ENCODE results near the gene CNNM4. TPM values are rescaled to one million over a fixed set of nuclear protein-coding genes. Genes with fewer than 3 reads are reported as not detected.
"Not testable (repeated sequence)": the region's sequence is repeated elsewhere in the genome, so short reads cannot be mapped to it uniquely, and the experiment has no call there.

CNNM4 gene
- total RNA-seq, 1 donor = 5.1 TPM

DNA sequence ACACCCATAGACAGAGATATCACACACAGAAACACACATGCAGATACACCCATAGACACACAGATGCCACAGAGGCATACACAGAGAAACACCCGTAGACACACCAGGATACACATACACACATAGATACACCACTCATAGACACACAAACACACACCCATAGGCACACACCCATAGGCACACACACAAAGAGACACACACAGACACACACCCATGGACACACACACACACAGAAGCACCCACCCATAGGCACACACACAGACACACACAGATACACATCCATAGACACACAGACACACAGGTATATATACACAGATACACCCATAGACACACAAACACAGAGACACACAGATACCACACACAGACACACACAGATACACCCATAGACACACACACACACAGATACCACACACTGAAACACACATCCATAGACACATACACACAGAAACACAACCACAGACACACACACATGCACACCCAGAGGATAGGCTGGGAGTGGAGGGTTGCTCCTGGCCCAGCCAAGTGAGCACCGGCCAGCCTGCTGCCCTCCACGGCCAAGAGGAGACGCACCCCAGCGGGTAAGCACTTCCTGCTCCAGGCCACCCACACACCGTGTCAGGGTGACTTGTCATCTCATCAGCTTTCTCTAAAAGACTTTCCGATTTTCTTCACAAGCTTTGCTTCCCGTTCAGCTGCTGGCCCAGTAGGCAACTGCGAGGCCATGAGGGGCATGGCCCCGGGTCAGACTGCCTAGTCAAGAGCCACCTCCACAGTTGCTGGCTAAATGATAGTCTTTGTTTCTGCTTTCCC lies 41.3 kb downstream of the CNNM4 start:
- no peaks in the 10 kb centered on the region for H3K36me3 ChIP-seq (ENCODE audit: insufficient read depth, low read length)
- H2AFZ ChIP-seq (ENCODE audit: low read length) = no peak overlapping the region
- no peaks in the 10 kb centered on the region for H3K4me1 ChIP-seq (ENCODE audit: insufficient read depth, low read length)
- TF ChIP-seq, protein P1, sequence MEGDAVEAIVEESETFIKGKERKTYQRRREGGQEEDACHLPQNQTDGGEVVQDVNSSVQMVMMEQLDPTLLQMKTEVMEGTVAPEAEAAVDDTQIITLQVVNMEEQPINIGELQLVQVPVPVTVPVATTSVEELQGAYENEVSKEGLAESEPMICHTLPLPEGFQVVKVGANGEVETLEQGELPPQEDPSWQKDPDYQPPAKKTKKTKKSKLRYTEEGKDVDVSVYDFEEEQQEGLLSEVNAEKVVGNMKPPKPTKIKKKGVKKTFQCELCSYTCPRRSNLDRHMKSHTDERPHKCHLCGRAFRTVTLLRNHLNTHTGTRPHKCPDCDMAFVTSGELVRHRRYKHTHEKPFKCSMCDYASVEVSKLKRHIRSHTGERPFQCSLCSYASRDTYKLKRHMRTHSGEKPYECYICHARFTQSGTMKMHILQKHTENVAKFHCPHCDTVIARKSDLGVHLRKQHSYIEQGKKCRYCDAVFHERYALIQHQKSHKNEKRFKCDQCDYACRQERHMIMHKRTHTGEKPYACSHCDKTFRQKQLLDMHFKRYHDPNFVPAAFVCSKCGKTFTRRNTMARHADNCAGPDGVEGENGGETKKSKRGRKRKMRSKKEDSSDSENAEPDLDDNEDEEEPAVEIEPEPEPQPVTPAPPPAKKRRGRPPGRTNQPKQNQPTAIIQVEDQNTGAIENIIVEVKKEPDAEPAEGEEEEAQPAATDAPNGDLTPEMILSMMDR (IDR thresholded peaks at IDR 0.05; ENCODE audit: extremely low read depth, low read depth, low read length) = no peak
- no peaks in the 10 kb centered on the region for H3K79me2 ChIP-seq (ENCODE audit: insufficient read depth, low read length)
- H3K27ac ChIP-seq (ENCODE audit: low read depth, low read length) = no peak overlapping the region
- no peak overlapping the region for H3K4me2 ChIP-seq (ENCODE audit: insufficient read depth, low read length)
- no peak overlapping the region for H3K4me3 ChIP-seq (ENCODE audit: insufficient read depth, low read length)
- peak; percentile 87 for DNase-seq (ENCODE audit: insufficient read length, low spot score, missing footprints)
- no peaks in the 10 kb centered on the region for H3K27me3 ChIP-seq (ENCODE audit: insufficient read depth, low read length)
- H4K20me1 ChIP-seq (ENCODE audit: insufficient read depth, low read length) = no peaks in the 10 kb centered on the region
- no peaks in the 10 kb centered on the region for H3K9me3 ChIP-seq (ENCODE audit: low read depth, low read length)

GRCh38 chr2:96802721-96803120 lies 42.0 kb downstream of the CNNM4 start:
- TF ChIP-seq, protein P1 (IDR thresholded peaks at IDR 0.05; ENCODE audit: extremely low read depth, low read depth, low read length) = no peak
- H3K36me3 ChIP-seq (ENCODE audit: insufficient read depth, low read length) = no peaks in the 10 kb centered on the region
- peak; percentile 63 for DNase-seq (ENCODE audit: insufficient read length, low spot score, missing footprints)
- H4K20me1 ChIP-seq (ENCODE audit: insufficient read depth, low read length) = no peaks in the 10 kb centered on the region
- H3K4me1 ChIP-seq (ENCODE audit: insufficient read depth, low read length) = no peaks in the 10 kb centered on the region
- no peaks in the 10 kb centered on the region for H3K79me2 ChIP-seq (ENCODE audit: insufficient read depth, low read length)
- H3K4me2 ChIP-seq (ENCODE audit: insufficient read depth, low read length) = no peak overlapping the region
- H3K27me3 ChIP-seq (ENCODE audit: insufficient read depth, low read length) = no peaks in the 10 kb centered on the region
- no peak overlapping the region for H3K27ac ChIP-seq (ENCODE audit: low read depth, low read length)
- no peak overlapping the region for H2AFZ ChIP-seq (ENCODE audit: low read length)
- no peak overlapping the region for H3K4me3 ChIP-seq (ENCODE audit: insufficient read depth, low read length)
- no peaks in the 10 kb centered on the region for H3K9me3 ChIP-seq (ENCODE audit: low read depth, low read length)

DNA sequence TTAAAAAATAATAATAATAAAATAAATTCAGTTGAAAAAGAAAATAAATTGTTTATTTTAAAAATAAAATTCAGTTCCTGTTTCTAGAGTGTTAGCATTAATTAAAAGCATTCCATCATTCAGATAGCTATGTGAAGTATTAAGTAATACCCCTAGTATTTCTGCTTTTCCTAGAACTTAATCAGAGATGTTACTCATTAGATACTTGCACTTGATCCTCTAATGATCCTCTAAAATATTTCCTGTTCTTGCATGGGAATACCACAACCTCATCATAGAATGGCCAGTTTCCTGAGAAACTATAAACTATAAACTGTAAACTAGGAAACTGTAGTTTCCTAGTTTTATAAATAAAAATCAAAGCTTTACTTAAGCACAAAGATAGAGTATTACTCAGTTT lies 44.3 kb downstream of the CNNM4 start:
- Histone ChIP-seq H3K36me3 (ENCODE audit: insufficient read depth, low read length) (no peaks in the 10 kb centered on the region), H4K20me1 (ENCODE audit: insufficient read depth, low read length) (no peaks in the 10 kb centered on the region), H3K27ac (ENCODE audit: low read depth, low read length) (no peak overlapping the region), H3K9me3 (ENCODE audit: low read depth, low read length) (no peaks in the 10 kb centered on the region), H3K4me1 (ENCODE audit: insufficient read depth, low read length) (no peaks in the 10 kb centered on the region), H3K79me2 (ENCODE audit: insufficient read depth, low read length) (no peaks in the 10 kb centered on the region), H3K4me2 (ENCODE audit: insufficient read depth, low read length) (no peak overlapping the region), H3K27me3 (ENCODE audit: insufficient read depth, low read length) (no peaks in the 10 kb centered on the region), H3K4me3 (ENCODE audit: insufficient read depth, low read length) (no peak overlapping the region), H2AFZ (ENCODE audit: low read length) (no peak overlapping the region)
- TF ChIP-seq, protein P1 (IDR thresholded peaks at IDR 0.05; ENCODE audit: extremely low read depth, low read depth, low read length) = no peak
- peak; percentile 44 for DNase-seq (ENCODE audit: insufficient read length, low spot score, missing footprints)

DNA sequence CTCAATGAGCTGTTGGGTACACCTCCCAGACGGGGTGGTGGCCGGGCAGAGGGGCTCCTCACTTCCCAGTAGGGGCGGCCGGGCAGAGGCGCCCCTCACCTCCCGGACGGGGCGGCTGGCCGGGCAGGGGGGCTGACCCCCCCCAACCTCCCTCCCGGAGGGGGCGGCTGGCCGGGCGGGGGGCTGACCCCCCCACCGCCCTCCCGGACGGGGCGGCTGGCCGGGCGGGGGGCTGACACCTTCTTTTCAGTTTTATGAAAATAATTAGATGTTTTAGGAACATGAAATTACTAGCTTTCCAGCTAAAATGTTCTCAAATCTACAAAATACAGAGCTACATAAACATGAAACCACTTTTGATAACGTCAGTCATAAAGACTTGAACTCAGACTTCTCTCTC lies 45.2 kb downstream of the CNNM4 start:
- not testable (repeated sequence) for H3K4me1 ChIP-seq (ENCODE audit: insufficient read depth, low read length); H3K27ac ChIP-seq (ENCODE audit: low read depth, low read length); H3K36me3 ChIP-seq (ENCODE audit: insufficient read depth, low read length); H4K20me1 ChIP-seq (ENCODE audit: insufficient read depth, low read length); DNase-seq (ENCODE audit: insufficient read length, low spot score, missing footprints); H3K27me3 ChIP-seq (ENCODE audit: insufficient read depth, low read length); H3K4me2 ChIP-seq (ENCODE audit: insufficient read depth, low read length); H3K79me2 ChIP-seq (ENCODE audit: insufficient read depth, low read length); H2AFZ ChIP-seq (ENCODE audit: low read length); H3K4me3 ChIP-seq (ENCODE audit: insufficient read depth, low read length); H3K9me3 ChIP-seq (ENCODE audit: low read depth, low read length)
